ENCODE measurements around the gene NLGN1. TPM values are rescaled to one million over a fixed set of nuclear protein-coding genes. Genes with fewer than 3 reads are reported as not detected.

NLGN1 gene
- total and polyA plus RNA-seq, 2 experiments from 2014 or later: 5.3 to 10.9 TPM

DNA sequence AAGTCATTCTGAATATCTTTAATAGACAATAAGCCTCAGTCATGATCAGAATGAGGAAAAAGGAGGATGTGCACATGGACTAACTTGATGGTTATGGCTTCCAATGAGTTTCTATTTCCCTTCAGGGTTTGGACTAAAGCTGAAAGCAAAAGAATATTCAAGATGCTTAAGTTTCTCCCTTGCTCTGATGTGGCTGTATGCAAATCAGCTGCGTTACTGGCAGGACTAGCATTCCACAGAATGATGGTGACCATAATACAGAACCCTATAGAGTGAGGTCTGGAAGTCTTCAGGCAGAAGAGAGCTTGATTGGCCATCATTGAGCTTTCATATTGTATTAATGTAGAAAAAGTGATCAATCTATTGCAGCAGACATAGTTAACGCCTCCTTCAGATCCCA, 466.0 kb downstream of the NLGN1 start:
- Histone ChIP-seq H3K27ac (no peak overlapping the region), H3K36me3 (no peaks in the 10 kb centered on the region), H3K9me3 (ENCODE audit: low read depth) (no peaks in the 10 kb centered on the region), H3K27me3 (no peaks in the 10 kb centered on the region), H3K4me1 (ENCODE audit: low read depth) (no peaks in the 10 kb centered on the region), H3K4me3 (no peak overlapping the region)
- DNase-seq (ENCODE audit: low read depth in 1 of 2, low spot score in 1 of 2): no peak
- TF ChIP-seq, protein P1, sequence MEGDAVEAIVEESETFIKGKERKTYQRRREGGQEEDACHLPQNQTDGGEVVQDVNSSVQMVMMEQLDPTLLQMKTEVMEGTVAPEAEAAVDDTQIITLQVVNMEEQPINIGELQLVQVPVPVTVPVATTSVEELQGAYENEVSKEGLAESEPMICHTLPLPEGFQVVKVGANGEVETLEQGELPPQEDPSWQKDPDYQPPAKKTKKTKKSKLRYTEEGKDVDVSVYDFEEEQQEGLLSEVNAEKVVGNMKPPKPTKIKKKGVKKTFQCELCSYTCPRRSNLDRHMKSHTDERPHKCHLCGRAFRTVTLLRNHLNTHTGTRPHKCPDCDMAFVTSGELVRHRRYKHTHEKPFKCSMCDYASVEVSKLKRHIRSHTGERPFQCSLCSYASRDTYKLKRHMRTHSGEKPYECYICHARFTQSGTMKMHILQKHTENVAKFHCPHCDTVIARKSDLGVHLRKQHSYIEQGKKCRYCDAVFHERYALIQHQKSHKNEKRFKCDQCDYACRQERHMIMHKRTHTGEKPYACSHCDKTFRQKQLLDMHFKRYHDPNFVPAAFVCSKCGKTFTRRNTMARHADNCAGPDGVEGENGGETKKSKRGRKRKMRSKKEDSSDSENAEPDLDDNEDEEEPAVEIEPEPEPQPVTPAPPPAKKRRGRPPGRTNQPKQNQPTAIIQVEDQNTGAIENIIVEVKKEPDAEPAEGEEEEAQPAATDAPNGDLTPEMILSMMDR (IDR thresholded peaks at IDR 0.05; ENCODE audit: low read depth, low read length): no peak

DNA sequence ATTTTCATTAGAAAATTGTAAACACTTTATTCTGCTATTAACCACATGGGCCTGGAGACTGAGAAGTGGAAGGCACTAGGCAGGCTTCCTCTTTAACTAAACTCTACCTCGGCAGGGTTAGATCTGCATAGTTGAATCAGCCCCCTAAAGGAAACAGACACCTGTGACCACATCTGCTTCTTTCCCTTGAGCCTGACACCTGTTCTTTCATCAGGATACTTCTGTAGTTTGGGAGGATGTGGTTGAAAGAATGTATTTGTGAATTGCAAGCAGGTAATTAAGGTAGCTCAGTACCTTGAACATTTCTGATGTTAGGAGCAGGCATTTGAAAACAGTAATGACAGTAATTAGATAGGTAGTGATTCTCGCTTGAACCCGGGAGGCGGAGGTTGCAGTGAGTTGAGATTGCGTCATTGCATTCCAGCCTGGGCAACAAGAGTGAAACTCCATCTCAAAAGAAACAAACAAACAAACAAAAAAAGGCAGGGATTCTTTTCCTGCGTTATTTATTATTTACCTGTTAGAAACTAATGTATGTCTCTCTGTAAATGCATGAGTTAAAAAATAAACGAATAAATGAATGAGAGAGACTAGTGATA, 468.5 kb downstream of the NLGN1 start:
- H3K36me3 ChIP-seq: no peaks in the 10 kb centered on the region
- TF ChIP-seq, protein P1 (IDR thresholded peaks at IDR 0.05; ENCODE audit: low read depth, low read length): no peak
- H3K27me3 ChIP-seq: no peaks in the 10 kb centered on the region
- no peaks in the 10 kb centered on the region for H3K4me1 ChIP-seq (ENCODE audit: low read depth)
- H3K4me3 ChIP-seq: no peak overlapping the region
- no peak for DNase-seq (ENCODE audit: low read depth in 1 of 2, low spot score in 1 of 2)
- H3K9me3 ChIP-seq (ENCODE audit: low read depth): no peaks in the 10 kb centered on the region
- no peak overlapping the region for H3K27ac ChIP-seq

DNA sequence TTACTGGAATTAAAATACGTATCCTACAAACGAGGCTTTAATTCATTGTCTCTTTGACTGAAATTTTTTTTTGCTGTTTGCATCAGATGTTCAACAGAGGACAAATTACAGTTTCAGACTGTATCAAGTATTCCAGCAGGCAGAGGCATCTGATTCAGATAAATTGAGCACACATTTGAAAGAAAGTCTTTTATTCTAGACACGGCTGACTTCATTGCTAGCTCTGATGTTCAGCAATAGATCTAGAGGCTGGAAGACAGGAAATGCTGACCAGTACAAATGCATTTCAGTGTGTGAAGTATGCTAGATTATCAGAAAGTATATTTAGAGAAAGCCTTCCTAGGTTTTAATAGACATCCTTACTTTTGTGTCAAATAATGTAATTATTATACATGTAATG, 472.2 kb downstream of the NLGN1 start:
- DNase-seq (ENCODE audit: low read depth in 1 of 2, low spot score in 1 of 2): no peak
- Histone ChIP-seq H3K27me3 (no peaks in the 10 kb centered on the region), H3K36me3 (no peaks in the 10 kb centered on the region), H3K9me3 (ENCODE audit: low read depth) (no peaks in the 10 kb centered on the region), H3K27ac (no peak overlapping the region), H3K4me3 (no peak overlapping the region), H3K4me1 (ENCODE audit: low read depth) (no peaks in the 10 kb centered on the region)
- TF ChIP-seq, protein P1 (IDR thresholded peaks at IDR 0.05; ENCODE audit: low read depth, low read length): no peak

DNA sequence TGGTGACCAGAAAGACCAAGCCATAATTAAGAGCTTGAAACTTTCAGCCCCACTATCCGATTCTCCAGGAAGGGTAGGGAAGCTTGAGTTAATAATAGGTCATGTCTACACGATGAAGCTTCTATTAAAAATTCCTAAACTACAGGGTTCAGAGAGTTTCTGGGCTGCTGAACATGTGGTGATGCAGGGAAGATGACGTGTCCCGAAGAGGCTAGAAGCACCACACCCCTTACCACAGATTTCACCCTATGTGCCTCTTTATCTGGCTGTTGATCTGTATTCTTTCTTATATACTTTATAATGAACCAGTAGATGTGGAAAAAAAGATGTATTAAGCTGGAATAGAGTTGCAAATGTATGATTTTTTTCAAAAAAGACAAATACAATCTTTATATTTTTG, 473.4 kb downstream of the NLGN1 start:
- no peak for DNase-seq (ENCODE audit: low read depth in 1 of 2, low spot score in 1 of 2)
- no peaks in the 10 kb centered on the region for H3K9me3 ChIP-seq (ENCODE audit: low read depth)
- H3K36me3 ChIP-seq: no peaks in the 10 kb centered on the region
- H3K27ac ChIP-seq: no peak overlapping the region
- TF ChIP-seq, protein P1 (IDR thresholded peaks at IDR 0.05; ENCODE audit: low read depth, low read length): no peak
- H3K27me3 ChIP-seq: no peaks in the 10 kb centered on the region
- H3K4me3 ChIP-seq: no peak overlapping the region
- H3K4me1 ChIP-seq (ENCODE audit: low read depth): peaks cover 6% of the 10 kb centered on the region

DNA sequence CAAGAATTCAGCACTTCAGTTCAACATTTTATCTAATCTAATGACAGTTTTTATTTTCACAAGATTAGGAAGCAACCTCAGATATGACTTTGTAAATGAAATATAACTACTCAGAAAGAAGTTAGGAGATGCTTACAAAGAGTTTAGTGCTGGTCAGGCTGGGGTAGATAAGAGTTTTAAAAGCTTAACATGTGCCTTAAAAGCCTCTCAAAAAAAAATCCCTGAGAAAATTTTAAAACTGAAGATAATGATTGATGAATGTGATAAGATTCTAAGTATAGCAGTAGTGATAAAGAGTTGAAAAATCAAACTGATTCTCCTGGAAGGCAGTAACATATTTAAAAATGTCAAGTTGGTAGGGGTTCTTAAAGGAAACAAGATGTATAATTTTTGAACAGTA, 478.2 kb downstream of the NLGN1 start:
- H3K9me3 ChIP-seq (ENCODE audit: low read depth): no peaks in the 10 kb centered on the region
- H3K27me3 ChIP-seq: no peaks in the 10 kb centered on the region
- H3K27ac ChIP-seq: no peak overlapping the region
- no peaks in the 10 kb centered on the region for H3K36me3 ChIP-seq
- H3K4me3 ChIP-seq: no peak overlapping the region
- no peak for DNase-seq (ENCODE audit: low read depth in 1 of 2, low spot score in 1 of 2)
- H3K4me1 ChIP-seq (ENCODE audit: low read depth): peaks cover 15% of the 10 kb centered on the region
- TF ChIP-seq, protein P1 (IDR thresholded peaks at IDR 0.05; ENCODE audit: low read depth, low read length): no peak

Data from cardiac muscle cell (in vitro differentiated cells and primary cell).